SHP77 treated with DMSO at 0.1 percent for 48 hours (cell line): ENCODE measurements around the gene KIAA1671.

Experiments
- DNase-seq: peaks from one replicate; lab custom pipeline; 2025; lab: John Stamatoyannopoulos, UW

The KIAA1671 gene

GRCh38 chr22:24981656-24982055 is 29.1 kb downstream of the KIAA1671 start:
- no peak for DNase-seq

- no peak for DNase-seq
Observed at GRCh38 chr22:24982301-24983056, 30.0 kb downstream of the KIAA1671 start.

DNA sequence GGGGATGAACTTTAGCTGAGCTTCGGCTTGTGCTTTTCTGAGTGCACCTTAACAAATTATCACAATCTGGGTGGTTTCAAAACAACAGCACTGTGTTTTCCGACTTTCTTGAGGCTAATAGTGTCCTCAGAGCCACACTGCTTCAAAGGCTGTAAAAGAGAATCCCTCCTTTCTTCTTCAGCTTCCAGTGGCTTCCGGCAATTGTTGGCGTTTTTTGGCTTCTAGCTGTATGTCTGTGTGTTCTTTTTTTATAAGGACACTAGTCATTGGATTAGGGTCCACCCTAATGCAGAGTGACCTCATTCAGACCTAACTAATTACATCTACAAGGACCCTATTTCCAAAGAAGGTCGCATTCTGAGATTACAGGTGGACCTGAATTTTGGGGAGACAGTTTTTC is 30.6 kb downstream of the KIAA1671 start:
- DNase-seq: no peak

GRCh38 chr22:24984122-24984521 is 31.6 kb downstream of the KIAA1671 start:
- DNase-seq: no peak

- no peak for DNase-seq
Observed at GRCh38 chr22:24985826-24986214, 33.3 kb downstream of the KIAA1671 start.

GRCh38 chr22:24986816-24987215 is 34.3 kb downstream of the KIAA1671 start:
- DNase-seq: no peak

- no peak for DNase-seq
Observed at GRCh38 chr22:24989135-24989534, 36.6 kb downstream of the KIAA1671 start.

- DNase-seq: no peak
Observed at GRCh38 chr22:24989541-24989951, 37.0 kb downstream of the KIAA1671 start.

- no peak for DNase-seq
Observed at GRCh38 chr22:24990344-24990905, 37.9 kb downstream of the KIAA1671 start.

GRCh38 chr22:24992946-24993345 is 40.4 kb downstream of the KIAA1671 start:
- DNase-seq: no peak

GRCh38 chr22:24994070-24994763 is 41.7 kb downstream of the KIAA1671 start:
- no peak for DNase-seq

DNA sequence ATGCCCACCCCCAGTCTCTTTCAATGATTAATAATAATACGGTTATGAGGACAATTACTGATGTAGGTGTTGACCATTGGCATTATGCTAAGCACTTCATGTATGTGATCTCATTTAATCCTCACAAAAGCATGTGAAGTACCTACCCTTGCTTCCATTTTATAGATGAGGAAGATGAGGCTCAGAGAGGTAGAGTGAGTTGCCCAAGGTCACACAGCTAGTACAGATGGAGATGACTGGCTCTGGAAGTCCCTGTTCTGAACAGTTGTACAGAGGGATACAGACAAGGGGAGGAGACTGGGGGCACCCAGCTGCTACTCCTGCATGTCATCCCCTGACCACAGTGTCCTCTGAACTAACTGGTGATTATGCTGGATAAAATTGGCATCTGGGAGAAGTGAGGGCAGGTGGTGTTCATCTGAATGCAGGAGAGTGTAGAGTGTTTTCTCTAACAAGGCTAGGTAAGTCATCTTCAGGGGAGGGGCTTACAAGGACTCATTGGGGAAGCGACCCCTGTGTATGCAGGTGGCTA is 43.2 kb downstream of the KIAA1671 start:
- no peak for DNase-seq

- no peak for DNase-seq
Observed at GRCh38 chr22:24996420-24996952, 44.0 kb downstream of the KIAA1671 start.

- no peak for DNase-seq
Observed at GRCh38 chr22:24997023-24997422, 44.5 kb downstream of the KIAA1671 start.

- no peak for DNase-seq
Observed at GRCh38 chr22:25000686-25001085, 48.2 kb downstream of the KIAA1671 start.

- DNase-seq: no peak
Observed at GRCh38 chr22:25002241-25002985, 49.9 kb downstream of the KIAA1671 start.

DNA sequence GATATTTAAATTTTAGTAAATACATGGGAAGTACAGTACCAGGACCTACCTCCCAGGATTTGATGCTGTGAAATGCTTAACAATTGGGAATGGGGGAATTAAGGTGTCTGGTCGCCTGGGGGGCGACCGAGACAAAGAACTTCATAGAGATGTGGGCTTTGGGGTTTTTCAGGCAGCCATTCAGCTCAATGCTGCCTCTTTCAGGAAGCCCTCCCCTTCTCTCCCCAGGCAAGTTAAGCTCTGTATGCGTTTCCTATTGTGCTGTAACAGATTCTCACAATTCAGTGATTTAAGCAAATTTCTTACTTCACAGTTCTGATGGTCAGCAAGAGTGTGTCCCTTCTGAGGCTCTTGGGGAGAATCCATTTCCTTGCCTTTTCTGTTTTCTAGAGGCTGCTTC is 53.8 kb downstream of the KIAA1671 start:
- DNase-seq: no peak

DNA sequence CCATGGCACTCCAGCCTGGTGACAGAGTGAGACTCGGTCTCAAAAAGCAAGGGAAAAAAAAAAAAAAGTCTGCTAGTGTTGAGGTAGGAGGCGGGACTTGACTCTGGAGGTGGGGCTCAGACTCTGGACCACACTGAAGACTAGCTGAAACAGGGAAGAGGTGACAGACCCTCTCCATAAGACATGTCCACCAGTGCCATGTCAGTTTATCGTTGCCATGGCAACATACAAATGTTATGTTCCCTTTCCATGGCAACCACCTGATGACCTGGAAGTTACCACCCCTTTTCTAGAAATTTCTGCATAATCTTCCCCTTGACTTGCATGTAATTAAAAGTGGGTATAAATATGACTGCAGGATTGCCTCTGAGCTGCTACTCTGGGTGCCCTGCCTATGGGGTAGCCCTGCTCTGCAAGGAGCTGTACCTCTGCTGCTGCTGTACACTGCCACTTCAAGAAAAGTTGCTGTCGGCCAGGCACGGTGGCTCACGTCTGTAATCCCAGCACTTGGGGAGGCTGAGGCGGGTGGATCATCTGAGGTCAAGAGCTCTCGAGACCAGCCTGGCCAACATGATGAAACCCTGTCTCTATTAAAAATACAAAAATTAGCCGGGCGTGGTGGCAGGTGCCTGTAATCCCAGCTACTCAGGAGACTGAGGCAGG is 55.1 kb downstream of the KIAA1671 start:
- no peak for DNase-seq

DNA sequence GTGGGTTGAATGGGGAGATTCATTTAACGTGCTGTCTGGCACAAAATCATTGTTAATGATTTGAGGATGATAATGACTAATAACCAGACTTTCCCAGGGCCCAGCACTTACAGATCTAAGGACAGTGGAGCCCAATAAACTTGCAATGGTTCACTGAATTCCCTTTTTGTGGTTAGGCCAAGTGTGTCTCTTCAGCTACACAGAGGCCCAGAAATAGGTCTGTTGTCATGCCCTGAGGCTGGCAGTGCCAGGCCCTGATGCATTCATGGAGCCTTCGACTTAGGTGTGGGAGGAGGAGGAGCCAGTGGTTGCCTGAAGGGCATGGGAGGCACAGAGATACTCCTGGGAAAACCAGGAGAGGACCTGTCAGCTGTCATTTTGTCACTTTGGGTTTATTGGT is 56.1 kb downstream of the KIAA1671 start:
- DNase-seq: no peak

GRCh38 chr22:25012741-25013143 is 60.2 kb downstream of the KIAA1671 start:
- no peak for DNase-seq

- no peak for DNase-seq
Observed at GRCh38 chr22:25013607-25014006, 61.1 kb downstream of the KIAA1671 start.
